Measurements from ENCODE around the gene DGCR2.
A peak's percentile ranks its signal among the peaks of the same experiment; 100 is the strongest.
"Not testable (repeated sequence)": the region's sequence is repeated elsewhere in the genome, so short reads cannot be mapped to it uniquely, and the experiment has no call there.

The DGCR2 gene

GRCh38 chr22:19060356-19061009, 61.7 kb downstream of the DGCR2 start:
- DNase-seq (ENCODE audit: low read depth), result no peak

GRCh38 chr22:19059481-19060278, 62.5 kb downstream of the DGCR2 start:
- no peak for DNase-seq (ENCODE audit: low read depth)

- no peak for DNase-seq (ENCODE audit: low read depth)
These were observed 63.3 kb downstream of the DGCR2 start for GRCh38 chr22:19058713-19059451.

GRCh38 chr22:19057999-19058491, 64.2 kb downstream of the DGCR2 start:
- DNase-seq (ENCODE audit: low read depth), result no peak

GRCh38 chr22:19057539-19057938, 64.7 kb downstream of the DGCR2 start:
- DNase-seq (ENCODE audit: low read depth), result no peak

- no peak for DNase-seq (ENCODE audit: low read depth)
These were observed 65.2 kb downstream of the DGCR2 start for GRCh38 chr22:19056951-19057401.

- DNase-seq (ENCODE audit: low read depth), result no peak
These were observed 66.4 kb downstream of the DGCR2 start for GRCh38 chr22:19055801-19056200.

GRCh38 chr22:19052941-19053541, 69.2 kb downstream of the DGCR2 start:
- DNase-seq (ENCODE audit: low read depth), result no peak

GRCh38 chr22:19051381-19052072, 70.7 kb downstream of the DGCR2 start:
- DNase-seq (ENCODE audit: low read depth), result no peak

GRCh38 chr22:19050847-19051246, 71.4 kb downstream of the DGCR2 start:
- not testable (repeated sequence) for DNase-seq (ENCODE audit: low read depth)

- DNase-seq (ENCODE audit: low read depth), result no peak
These were observed 72.1 kb downstream of the DGCR2 start for GRCh38 chr22:19050117-19050516.

- no peak for DNase-seq (ENCODE audit: low read depth)
These were observed 73.7 kb downstream of the DGCR2 start for GRCh38 chr22:19048531-19048930.

- no peak for DNase-seq (ENCODE audit: low read depth)
These were observed 74.2 kb downstream of the DGCR2 start for GRCh38 chr22:19047993-19048392.

GRCh38 chr22:19046719-19047609, 75.2 kb downstream of the DGCR2 start:
- DNase-seq (ENCODE audit: low read depth), result no peak

GRCh38 chr22:19046287-19046686, 75.9 kb downstream of the DGCR2 start:
- no peak for DNase-seq (ENCODE audit: low read depth)

- DNase-seq (ENCODE audit: low read depth), result no peak
These were observed 77.1 kb downstream of the DGCR2 start for GRCh38 chr22:19045094-19045493.

- no peak for DNase-seq (ENCODE audit: low read depth)
These were observed 77.8 kb downstream of the DGCR2 start for GRCh38 chr22:19044381-19044780.

- DNase-seq (ENCODE audit: low read depth), result peak; percentile 14
These were observed 78.8 kb downstream of the DGCR2 start for GRCh38 chr22:19043121-19044085.

Data from fibroblast of gingiva (primary cell).